Measurements from ENCODE around the gene UBE2J2.

The UBE2J2 gene

DNA sequence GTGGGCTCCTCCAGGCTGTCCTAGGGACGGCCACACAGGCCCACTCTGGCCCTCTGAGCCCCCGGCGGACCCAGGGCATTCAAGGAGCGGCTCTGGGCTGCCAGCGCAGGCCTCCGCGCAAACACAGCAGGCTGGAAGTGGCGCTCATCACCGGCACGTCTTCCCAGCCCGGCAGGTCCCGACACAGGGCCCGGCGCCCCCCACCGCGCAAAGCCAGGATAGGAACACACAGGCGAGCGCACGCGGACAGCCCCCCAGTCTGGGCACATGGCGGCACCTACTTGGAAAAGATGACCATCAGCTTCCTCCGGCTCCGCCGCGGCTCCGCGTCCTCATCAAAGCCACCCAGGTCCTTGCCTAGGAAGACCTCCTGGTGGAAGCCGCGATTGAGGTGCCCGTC is 45.5 kb downstream of the UBE2J2 start:
- Histone ChIP-seq H3K4me3 (ENCODE audit: low read depth, low read length) (no peak overlapping the region), H2AFZ (no peak overlapping the region), H3K9ac (no peak overlapping the region), H3K27me3 (ENCODE audit: control insufficient read depth, insufficient read depth, low read length) (no peaks in the 10 kb centered on the region), H3K4me2 (ENCODE audit: low read length) (no peak overlapping the region), H3K27ac (no peak overlapping the region), H3K9me3 (ENCODE audit: control insufficient read depth, low read length) (no peaks in the 10 kb centered on the region), H3K36me3 (ENCODE audit: control insufficient read depth, insufficient read depth, low read length) (no peaks in the 10 kb centered on the region), H3K79me2 (peaks cover 33% of the 10 kb centered on the region), H3K4me1 (peaks cover 5% of the 10 kb centered on the region)
- TF ChIP-seq, protein P1, sequence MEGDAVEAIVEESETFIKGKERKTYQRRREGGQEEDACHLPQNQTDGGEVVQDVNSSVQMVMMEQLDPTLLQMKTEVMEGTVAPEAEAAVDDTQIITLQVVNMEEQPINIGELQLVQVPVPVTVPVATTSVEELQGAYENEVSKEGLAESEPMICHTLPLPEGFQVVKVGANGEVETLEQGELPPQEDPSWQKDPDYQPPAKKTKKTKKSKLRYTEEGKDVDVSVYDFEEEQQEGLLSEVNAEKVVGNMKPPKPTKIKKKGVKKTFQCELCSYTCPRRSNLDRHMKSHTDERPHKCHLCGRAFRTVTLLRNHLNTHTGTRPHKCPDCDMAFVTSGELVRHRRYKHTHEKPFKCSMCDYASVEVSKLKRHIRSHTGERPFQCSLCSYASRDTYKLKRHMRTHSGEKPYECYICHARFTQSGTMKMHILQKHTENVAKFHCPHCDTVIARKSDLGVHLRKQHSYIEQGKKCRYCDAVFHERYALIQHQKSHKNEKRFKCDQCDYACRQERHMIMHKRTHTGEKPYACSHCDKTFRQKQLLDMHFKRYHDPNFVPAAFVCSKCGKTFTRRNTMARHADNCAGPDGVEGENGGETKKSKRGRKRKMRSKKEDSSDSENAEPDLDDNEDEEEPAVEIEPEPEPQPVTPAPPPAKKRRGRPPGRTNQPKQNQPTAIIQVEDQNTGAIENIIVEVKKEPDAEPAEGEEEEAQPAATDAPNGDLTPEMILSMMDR (IDR thresholded peaks at IDR 0.05) = no peak

DNA sequence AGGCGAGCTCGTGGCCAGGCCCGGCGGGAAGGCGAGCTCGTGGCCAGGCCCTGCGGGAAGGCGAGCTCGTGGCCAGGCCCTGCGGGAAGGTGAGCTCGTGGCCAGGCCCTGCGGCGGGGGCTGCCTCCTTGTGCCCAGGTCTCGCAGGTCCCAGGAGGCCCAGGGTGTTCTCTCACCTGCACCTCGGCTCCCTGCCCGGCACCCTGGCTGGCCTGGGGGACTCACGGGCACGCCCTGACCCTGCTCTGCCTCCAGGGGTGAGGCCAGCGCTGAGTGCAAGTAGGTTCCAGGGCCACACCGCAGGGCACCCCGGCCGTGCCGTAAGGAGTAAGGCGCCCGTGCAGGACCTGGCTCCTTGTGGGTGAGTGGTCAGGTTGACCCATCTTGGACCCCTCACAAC is 46.3 kb downstream of the UBE2J2 start:
- Histone ChIP-seq H3K27me3 (ENCODE audit: control insufficient read depth, insufficient read depth, low read length) (no peaks in the 10 kb centered on the region), H3K36me3 (ENCODE audit: control insufficient read depth, insufficient read depth, low read length) (no peaks in the 10 kb centered on the region), H3K79me2 (peaks cover 33% of the 10 kb centered on the region), H3K27ac (no peak overlapping the region), H2AFZ (no peak overlapping the region), H3K4me1 (peaks cover 5% of the 10 kb centered on the region), H3K9ac (no peak overlapping the region), H3K4me2 (ENCODE audit: low read length) (no peak overlapping the region), H3K9me3 (ENCODE audit: control insufficient read depth, low read length) (no peaks in the 10 kb centered on the region), H3K4me3 (ENCODE audit: low read depth, low read length) (no peak overlapping the region)
- TF ChIP-seq, protein P1 (IDR thresholded peaks at IDR 0.05) = no peak

DNA sequence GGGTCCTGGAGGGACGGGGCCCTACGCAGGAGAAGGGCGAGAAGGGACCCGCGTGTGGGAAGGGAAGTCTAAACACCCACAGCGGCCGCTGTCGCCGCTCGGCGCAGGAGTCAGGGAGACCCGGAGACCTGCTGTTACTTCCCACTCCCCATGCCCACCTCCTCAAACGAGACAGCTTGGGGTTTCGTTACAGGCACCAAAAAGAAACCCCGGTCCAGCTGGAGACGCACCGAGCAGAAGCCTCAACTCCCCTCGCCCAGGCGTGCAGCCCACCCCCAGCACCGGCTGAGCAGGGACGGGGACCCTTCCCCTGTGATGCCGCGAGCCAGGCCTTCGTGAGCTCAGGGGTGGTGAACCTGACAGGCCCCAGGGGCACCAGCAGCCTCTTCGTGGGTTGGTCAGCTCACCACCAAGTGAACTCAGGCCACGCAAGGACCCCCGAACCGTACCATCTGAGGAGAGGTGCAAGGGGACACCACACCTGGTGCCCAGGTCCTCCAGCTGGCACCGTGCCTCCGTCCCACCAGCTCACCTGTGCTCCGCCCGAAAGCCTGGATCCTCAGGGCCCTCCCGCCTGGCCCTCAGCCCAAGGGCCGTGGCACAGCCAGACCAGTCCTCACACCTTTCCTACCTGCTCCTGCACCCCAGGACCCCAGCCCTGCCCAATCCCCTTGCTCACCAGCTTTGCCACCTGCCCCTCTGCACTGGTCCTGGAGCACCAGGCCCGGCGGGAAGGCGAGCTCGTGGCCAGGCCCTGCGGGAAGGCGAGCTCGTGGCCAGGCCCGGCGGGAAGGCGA is 46.9 kb downstream of the UBE2J2 start:
- TF ChIP-seq, protein P1 (IDR thresholded peaks at IDR 0.05) = no peak
- H3K27ac ChIP-seq = no peak overlapping the region
- H3K4me2 ChIP-seq (ENCODE audit: low read length) = no peak overlapping the region
- H2AFZ ChIP-seq = no peak overlapping the region
- H3K79me2 ChIP-seq = peaks cover 33% of the 10 kb centered on the region
- H3K4me1 ChIP-seq = peaks cover 5% of the 10 kb centered on the region
- no peaks in the 10 kb centered on the region for H3K9me3 ChIP-seq (ENCODE audit: control insufficient read depth, low read length)
- H3K36me3 ChIP-seq (ENCODE audit: control insufficient read depth, insufficient read depth, low read length) = no peaks in the 10 kb centered on the region
- H3K27me3 ChIP-seq (ENCODE audit: control insufficient read depth, insufficient read depth, low read length) = no peaks in the 10 kb centered on the region
- no peak overlapping the region for H3K4me3 ChIP-seq (ENCODE audit: low read depth, low read length)
- no peak overlapping the region for H3K9ac ChIP-seq

DNA sequence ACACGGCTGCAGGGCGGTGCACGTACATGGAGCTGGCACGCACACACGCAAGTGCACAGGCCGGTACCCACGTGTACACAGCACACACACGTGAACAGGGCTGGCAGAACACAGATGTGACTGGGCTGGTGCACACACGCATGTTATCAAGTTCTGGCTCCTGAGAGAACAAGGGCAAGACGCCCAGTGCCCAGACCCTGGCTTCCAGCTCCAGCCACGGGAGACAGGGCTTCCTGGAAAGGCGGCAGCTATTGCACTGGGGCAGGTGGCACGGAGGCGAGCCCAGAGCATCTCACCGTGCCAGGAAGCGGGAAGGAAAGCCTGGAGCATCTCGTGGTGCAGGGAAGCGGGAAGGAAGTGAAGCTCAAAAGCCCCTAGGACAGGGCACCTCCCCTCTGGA is 47.7 kb downstream of the UBE2J2 start:
- H3K36me3 ChIP-seq (ENCODE audit: control insufficient read depth, insufficient read depth, low read length) = no peaks in the 10 kb centered on the region
- H2AFZ ChIP-seq = no peak overlapping the region
- peaks cover 5% of the 10 kb centered on the region for H3K4me1 ChIP-seq

More for the DNA sequence above, 47.7 kb downstream of the UBE2J2 start:
- H3K79me2 ChIP-seq = peaks cover 31% of the 10 kb centered on the region
- no peak overlapping the region for H3K4me3 ChIP-seq (ENCODE audit: low read depth, low read length)
- H3K27ac ChIP-seq = no peak overlapping the region
- H3K4me2 ChIP-seq (ENCODE audit: low read length) = no peak overlapping the region
- no peaks in the 10 kb centered on the region for H3K27me3 ChIP-seq (ENCODE audit: control insufficient read depth, insufficient read depth, low read length)
- no peaks in the 10 kb centered on the region for H3K9me3 ChIP-seq (ENCODE audit: control insufficient read depth, low read length)
- no peak overlapping the region for H3K9ac ChIP-seq
- TF ChIP-seq, protein P1 (IDR thresholded peaks at IDR 0.05) = no peak

Measured in parathyroid adenoma (tissue), 2 donors.